ENCODE data around the gene WDR64. TPM values are rescaled to one million over a fixed set of nuclear protein-coding genes. Genes with fewer than 3 reads are reported as not detected.

WDR64 gene
- total and polyA plus RNA-seq, 2 donors (not counting 3 experiments of a cell fraction or from before 2014, with no cell fraction given) = not detected

- H2AFZ ChIP-seq (ENCODE audit: low read depth, low read length) = no peak overlapping the region
- no peaks in the 10 kb centered on the region for H3K9me1 ChIP-seq (replicated peaks; ENCODE audit: control insufficient read depth, extremely low read depth, insufficient read depth, low read length)
- peaks cover 12% of the 10 kb centered on the region for H3K4me1 ChIP-seq (ENCODE audit: control insufficient read depth, extremely low read depth, insufficient read depth, low read length)
- H3K27me3 ChIP-seq (ENCODE audit: control insufficient read depth in 2 of 2, insufficient read depth in 2 of 2, low read length in 2 of 2) = no peaks in the 10 kb centered on the region
- H3K9me3 ChIP-seq (replicated peaks; ENCODE audit: control insufficient read depth, insufficient read depth, low read length) = no peaks in the 10 kb centered on the region
- H3K4me2 ChIP-seq (ENCODE audit: insufficient read depth, low read length) = no peak overlapping the region
- no peaks in the 10 kb centered on the region for H3K79me2 ChIP-seq (ENCODE audit: control insufficient read depth, insufficient read depth, low read length)
- no TSS peak for BruUV-seq (replicated peaks)
- H3K27ac ChIP-seq (ENCODE audit: insufficient read depth, low read depth, low read length) = no peak overlapping the region
- POLR2A ChIA-PET = no interaction called here
- no peak overlapping the region for H3K4me3 ChIP-seq (replicated peaks in 1 of 3; ENCODE audit: insufficient read depth in 1 of 3, low read depth in 1 of 3, low read length in 3 of 3)
- H3K9ac ChIP-seq (replicated peaks; ENCODE audit: extremely low read depth, insufficient read depth, low read length) = no peak overlapping the region
- dilution Hi-C loops (cut with MboI; ENCODE audit: extremely low pct_ligation_motif_present, low sequenced_read_pairs) (no loop called here), intact Hi-C loops (cut with micrococcal nuclease) (no loop called here)
- CTCF ChIA-PET = interaction anchor here (0.6 to 1.2 kb wide), 2 partner anchors 34 to 376 kb away, joined by 3 to 6 read pairs; no protein-coding TSS in a partner anchor
- H3K36me3 ChIP-seq (ENCODE audit: control insufficient read depth in 2 of 2, extremely low read depth in 1 of 2, insufficient read depth in 2 of 2, low read length in 2 of 2) = no peaks in the 10 kb centered on the region
- DNase-seq (ENCODE audit: low read depth, low spot score) (no peak), FAIRE-seq (no peak)
- TF ChIP-seq JUN (IDR thresholded peaks at IDR 0.05; ENCODE audit: borderline replicate concordance, insufficient read depth, insufficient read length, low read depth) = no peak
- no peaks in the 10 kb centered on the region for H4K20me1 ChIP-seq (replicated peaks; ENCODE audit: control insufficient read depth, extremely low read depth, insufficient read depth, low read length)
These were observed 6.9 kb upstream of the WDR64 start for GRCh38 chr1:241645199-241645598.

GRCh38 chr1:241646201-241646600, 5.9 kb upstream of the WDR64 start:
- Histone ChIP-seq H3K4me3 (replicated peaks in 1 of 3; ENCODE audit: insufficient read depth in 1 of 3, low read depth in 1 of 3, low read length in 3 of 3) (no peak overlapping the region), H3K36me3 (ENCODE audit: control insufficient read depth in 2 of 2, extremely low read depth in 1 of 2, insufficient read depth in 2 of 2, low read length in 2 of 2) (no peaks in the 10 kb centered on the region), H3K4me2 (ENCODE audit: insufficient read depth, low read length) (no peak overlapping the region), H3K9me3 (replicated peaks; ENCODE audit: control insufficient read depth, insufficient read depth, low read length) (no peaks in the 10 kb centered on the region), H3K79me2 (ENCODE audit: control insufficient read depth, insufficient read depth, low read length) (no peaks in the 10 kb centered on the region), H3K9ac (replicated peaks; ENCODE audit: extremely low read depth, insufficient read depth, low read length) (no peak overlapping the region), H3K27me3 (ENCODE audit: control insufficient read depth in 2 of 2, insufficient read depth in 2 of 2, low read length in 2 of 2) (no peaks in the 10 kb centered on the region), H3K9me1 (replicated peaks; ENCODE audit: control insufficient read depth, extremely low read depth, insufficient read depth, low read length) (no peaks in the 10 kb centered on the region), H4K20me1 (replicated peaks; ENCODE audit: control insufficient read depth, extremely low read depth, insufficient read depth, low read length) (no peaks in the 10 kb centered on the region), H3K27ac (ENCODE audit: insufficient read depth, low read depth, low read length) (no peak overlapping the region), H2AFZ (ENCODE audit: low read depth, low read length) (no peak overlapping the region), H3K4me1 (ENCODE audit: control insufficient read depth, extremely low read depth, insufficient read depth, low read length) (peaks cover 4% of the 10 kb centered on the region)
- TF ChIP-seq POLR2AphosphoS5 (IDR thresholded peaks at IDR 0.05; ENCODE audit: insufficient read depth, low read depth, low read length) = no peak
- TF ChIP-seq FOS (IDR thresholded peaks at IDR 0.05; ENCODE audit: borderline replicate concordance, insufficient read depth, low read length) = no peak
- TF ChIP-seq POLR2A (IDR thresholded peaks at IDR 0.05; ENCODE audit: low read depth, low read length) = no peak
- no peak for TF ChIP-seq MYC (IDR thresholded peaks at IDR 0.05; ENCODE audit: low read depth, low read length)
- no peak for TF ChIP-seq MAX (IDR thresholded peaks at IDR 0.05; ENCODE audit: insufficient read depth, insufficient read length)
- TF ChIP-seq GATA2 (IDR thresholded peaks at IDR 0.05; ENCODE audit: insufficient read depth, insufficient read length, low read depth, low read length) = no peak
- no peak for TF ChIP-seq CTCF (IDR thresholded peaks at IDR 0.05; ENCODE audit: extremely low read depth in 1 of 2, insufficient read depth in 1 of 2, low read depth in 1 of 2, low read length in 2 of 2)
- TF ChIP-seq JUN (IDR thresholded peaks at IDR 0.05; ENCODE audit: borderline replicate concordance, insufficient read depth, insufficient read length, low read depth) = no peak
- TF ChIP-seq EZH2 (IDR thresholded peaks at IDR 0.05; ENCODE audit: borderline replicate concordance, low read depth, low read length, severe bottlenecking) = no peak
- BruUV-seq (replicated peaks) = no TSS peak
- intact Hi-C loops (cut with micrococcal nuclease) (no loop called here), dilution Hi-C loops (cut with MboI; ENCODE audit: extremely low pct_ligation_motif_present, low sequenced_read_pairs) (no loop called here)
- no peak for FAIRE-seq
- DNase-seq (ENCODE audit: low read depth, low spot score) = no peak
- POLR2A ChIA-PET = no interaction called here
- CTCF ChIA-PET = interaction anchor here (0.7 kb wide), 1 partner anchor 19 kb away, joined by 4 read pairs; no protein-coding TSS in a partner anchor

Data from endothelial cell of umbilical vein (primary cell).